WTC11 (cell line): ENCODE results near the gene KDM5A. TPM values are rescaled to one million over a fixed set of nuclear protein-coding genes. Genes with fewer than 3 reads are reported as not detected.
"Not testable (repeated sequence)": the region's sequence is repeated elsewhere in the genome, so short reads cannot be mapped to it uniquely, and the experiment has no call there.

Source experiments
- ATAC-seq: fragments of 200-7000 bp; cut with Tn5 transposase; 2 replicates; pipeline ENCODE4 v1.10.0; 2021; ENCODE audit warnings: mild to moderate bottlenecking, moderate library complexity
- CTCF ChIA-PET: fragments of 300-600 bp; sonication (Branson Sonifier 250); formaldehyde crosslinking; loops from one replicate; lab custom pipeline; 2021; ENCODE audit warnings: antibody characterized with exemption; lab: Charles Lee
- POLR2A ChIA-PET: fragments of 350-600 bp; sonication (Branson Sonifier 250); formaldehyde crosslinking; loops from one replicate; lab custom pipeline; 2021; ENCODE audit warnings: antibody characterized with exemption; lab: Charles Lee
- DNase-seq: peaks from one replicate; pipeline ENCODE4 v3.0.0; 2021; ENCODE audit warnings: low spot score
- H3K27ac Mint-ChIP-seq: 2 replicates; pipeline ENCODE4 v1.8.0; 2021; ENCODE audit warnings: mixed read lengths
- H3K27me3 Mint-ChIP-seq: 2 replicates; pipeline ENCODE4 v1.8.0; 2021; ENCODE audit warnings: low read depth, mild to moderate bottlenecking, moderate library complexity, mixed read lengths
- H3K36me3 Mint-ChIP-seq: 2 replicates; pipeline ENCODE4 v1.8.0; 2021; ENCODE audit warnings: mixed read lengths
- H3K4me1 Mint-ChIP-seq: 2 replicates; pipeline ENCODE4 v1.8.0; 2022; ENCODE audit warnings: mixed read lengths
- H3K4me3 Mint-ChIP-seq: 2 replicates; pipeline ENCODE4 v1.8.0; 2021; ENCODE audit warnings: mild to moderate bottlenecking, moderate library complexity, mixed read lengths
- H3K9me3 Mint-ChIP-seq: 2 replicates; pipeline ENCODE4 v1.8.0; 2021; ENCODE audit warnings: mixed read lengths
- ATF1 ChIP-seq: sonication (generic); formaldehyde crosslinking; IDR thresholded peaks from 2 replicates; pipeline ENCODE4 v1.8.1; 2023; ENCODE audit warnings: mild to moderate bottlenecking, moderate library complexity, missing genetic modification reagents
- CREM ChIP-seq: sonication (generic); formaldehyde crosslinking; IDR thresholded peaks from 2 replicates; pipeline ENCODE4 v1.8.1; 2022; ENCODE audit warnings: mild to moderate bottlenecking, missing genetic modification reagents, moderate library complexity
- FOXJ3 ChIP-seq: sonication (generic); formaldehyde crosslinking; IDR thresholded peaks from 2 replicates; pipeline ENCODE4 v1.9.0; 2021; ENCODE audit warnings: missing genetic modification reagents, mild to moderate bottlenecking, borderline replicate concordance
- HMGA2 ChIP-seq: fragments of 250-450 bp; sonication (Bioruptor Pico); IDR thresholded peaks from 2 replicates; pipeline ENCODE4 v1.4.0; 2021; ENCODE audit warnings: mild to moderate bottlenecking, moderate library complexity
- NFYB ChIP-seq: sonication (generic); formaldehyde crosslinking; conservative IDR thresholded peaks from 2 replicates; pipeline ENCODE4 v1.8.0; 2022; ENCODE audit warnings: low read depth, missing genetic modification reagents
- RELA ChIP-seq: sonication (generic); formaldehyde crosslinking; IDR thresholded peaks from 2 replicates; pipeline ENCODE4 v1.8.1; 2022; ENCODE audit warnings: missing genetic modification reagents, mild to moderate bottlenecking, borderline replicate concordance
- SOX15 ChIP-seq: fragments of 250-450 bp; sonication (Bioruptor Pico); IDR thresholded peaks from 2 replicates; pipeline ENCODE4 v1.9.0; 2021; ENCODE audit warnings: mild to moderate bottlenecking
- ZNF671 ChIP-seq: fragments of 250-450 bp; sonication (Bioruptor Pico); IDR thresholded peaks from 2 replicates; pipeline ENCODE4 v1.8.0; 2021; ENCODE audit warnings: mild to moderate bottlenecking
- total RNA-seq: library from RNA; stranded (reverse); gene quantifications from 3 replicates; pipeline ENCODE4 v1.2.3, GENCODE V29; 2021
- TF ChIP-seq, protein P1 (sequence below): fragments of 250-450 bp; sonication (Bioruptor Pico); IDR thresholded peaks from 2 replicates; pipeline ENCODE4 v1.8.0; 2021; ENCODE audit warnings: mild to moderate bottlenecking
- TF ChIP-seq, protein P2 (sequence below): sonication (generic); formaldehyde crosslinking; IDR thresholded peaks from 2 replicates; pipeline ENCODE4 v1.8.1; 2023; ENCODE audit warnings: mild to moderate bottlenecking, missing genetic modification reagents
- TF ChIP-seq, protein P3 (sequence below): sonication (generic); formaldehyde crosslinking; IDR thresholded peaks from 2 replicates; pipeline ENCODE4 v1.8.0; 2023; ENCODE audit warnings: mild to moderate bottlenecking, missing genetic modification reagents

The KDM5A gene
- total RNA-seq, 1 experiment from 2014 or later = 57.6 TPM

DNA sequence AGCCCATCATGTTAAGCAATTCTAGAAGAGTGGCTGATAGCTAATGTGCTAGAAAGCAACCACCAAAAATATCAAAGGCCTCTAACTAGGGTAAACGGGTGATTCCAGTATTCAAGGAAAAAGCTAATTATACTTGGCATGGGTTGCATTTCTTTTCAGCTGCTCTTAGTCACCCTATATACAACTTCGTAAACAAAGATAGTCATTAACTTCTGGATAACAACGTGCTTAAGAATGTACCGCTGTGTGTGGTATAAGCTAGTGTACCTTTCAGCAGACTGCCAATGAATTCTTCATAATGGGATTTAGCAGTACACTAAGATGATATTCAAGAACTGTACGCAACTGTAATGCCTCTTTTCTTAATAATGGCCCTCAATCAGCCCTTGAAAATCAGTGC is 84.3 kb downstream of the KDM5A start:
- no peak overlapping the region for H3K27ac Mint-ChIP-seq
- CTCF ChIA-PET = no interaction called here
- peaks cover 20% of the 10 kb centered on the region for H3K9me3 Mint-ChIP-seq
- TF ChIP-seq HMGA2 (CRISPR knock-in tag) (no peak), ZNF671 (no peak), FOXJ3 (CRISPR knock-in tag) (no peak), CREM (no peak), RELA (CRISPR knock-in tag) (no peak)
- no peaks in the 10 kb centered on the region for H3K27me3 Mint-ChIP-seq
- POLR2A ChIA-PET = no interaction called here
- DNase-seq (no peak), ATAC-seq (no peak)
- no peak overlapping the region for H3K4me3 Mint-ChIP-seq
- peaks cover 87% of the 10 kb centered on the region for H3K36me3 Mint-ChIP-seq
- no peaks in the 10 kb centered on the region for H3K4me1 Mint-ChIP-seq

DNA sequence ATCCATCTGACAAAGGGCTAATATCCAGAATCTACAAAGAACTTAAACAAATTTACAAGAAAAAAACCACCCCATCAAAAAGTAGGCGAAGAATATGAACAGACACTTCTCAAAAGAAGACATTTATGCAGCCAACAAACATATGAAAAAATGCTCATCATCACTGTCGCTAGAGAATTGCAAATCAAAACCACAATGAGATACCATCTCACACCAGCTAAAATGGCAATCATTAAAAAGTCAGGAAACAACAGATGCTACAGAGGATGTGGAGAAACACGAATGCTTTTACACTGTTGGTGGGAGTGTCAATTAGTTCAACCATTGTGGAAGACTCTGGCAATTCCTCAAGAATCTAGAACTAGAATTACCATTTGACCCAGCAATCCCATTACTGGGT is 86.4 kb downstream of the KDM5A start:
- H3K4me3 Mint-ChIP-seq, H3K4me1 Mint-ChIP-seq, DNase-seq, POLR2A ChIA-PET, H3K27ac Mint-ChIP-seq, ATAC-seq, CTCF ChIA-PET, H3K27me3 Mint-ChIP-seq: not testable (repeated sequence)
- Mint-ChIP-seq H3K9me3 (peaks cover 34% of the 10 kb centered on the region), H3K36me3 (peaks cover 87% of the 10 kb centered on the region)

DNA sequence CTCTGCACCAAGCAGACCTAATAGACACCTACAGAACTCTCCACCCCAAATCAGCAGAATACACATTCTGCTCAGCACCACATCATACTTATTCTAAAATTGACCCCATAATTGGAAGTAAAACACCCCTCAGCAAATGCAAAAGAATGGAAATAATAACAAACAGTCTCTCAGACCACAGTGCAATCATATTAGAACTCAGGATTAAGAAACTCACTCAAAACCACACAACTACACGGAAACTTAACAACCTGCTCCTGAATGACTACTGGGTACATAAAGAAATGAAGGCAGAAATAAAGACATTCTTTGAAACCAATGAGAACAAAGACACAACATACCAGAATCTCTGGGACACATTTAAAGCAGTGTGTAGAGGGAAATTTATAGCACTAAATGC is 89.0 kb downstream of the KDM5A start:
- H3K4me1 Mint-ChIP-seq, CTCF ChIA-PET, POLR2A ChIA-PET, DNase-seq, H3K27me3 Mint-ChIP-seq, H3K27ac Mint-ChIP-seq, H3K4me3 Mint-ChIP-seq, ATAC-seq: not testable (repeated sequence)
- Mint-ChIP-seq H3K36me3 (peaks cover 87% of the 10 kb centered on the region), H3K9me3 (peaks cover 34% of the 10 kb centered on the region)

DNA sequence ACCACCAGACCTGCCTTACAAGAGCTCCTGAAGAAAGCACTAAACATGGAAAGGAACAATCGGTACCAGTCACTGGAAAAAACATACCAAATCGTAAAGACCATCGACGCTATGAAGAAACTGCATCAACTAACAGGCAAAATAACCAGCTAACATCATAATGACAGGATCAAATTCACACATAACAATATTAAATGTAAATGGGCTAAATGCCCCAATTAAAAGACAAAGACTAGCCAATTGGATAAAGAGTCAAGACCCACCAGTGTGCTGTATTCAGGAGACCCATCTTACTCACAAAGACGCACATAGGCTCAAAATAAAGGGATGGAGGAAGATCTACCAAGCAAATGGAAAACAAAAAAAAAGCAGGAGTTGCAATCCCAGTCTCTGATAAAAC is 89.6 kb downstream of the KDM5A start:
- Mint-ChIP-seq H3K36me3 (peaks cover 92% of the 10 kb centered on the region), H3K9me3 (peaks cover 34% of the 10 kb centered on the region)
- ATAC-seq, H3K27ac Mint-ChIP-seq, H3K4me1 Mint-ChIP-seq, CTCF ChIA-PET, POLR2A ChIA-PET, DNase-seq, H3K27me3 Mint-ChIP-seq, H3K4me3 Mint-ChIP-seq: not testable (repeated sequence)

DNA sequence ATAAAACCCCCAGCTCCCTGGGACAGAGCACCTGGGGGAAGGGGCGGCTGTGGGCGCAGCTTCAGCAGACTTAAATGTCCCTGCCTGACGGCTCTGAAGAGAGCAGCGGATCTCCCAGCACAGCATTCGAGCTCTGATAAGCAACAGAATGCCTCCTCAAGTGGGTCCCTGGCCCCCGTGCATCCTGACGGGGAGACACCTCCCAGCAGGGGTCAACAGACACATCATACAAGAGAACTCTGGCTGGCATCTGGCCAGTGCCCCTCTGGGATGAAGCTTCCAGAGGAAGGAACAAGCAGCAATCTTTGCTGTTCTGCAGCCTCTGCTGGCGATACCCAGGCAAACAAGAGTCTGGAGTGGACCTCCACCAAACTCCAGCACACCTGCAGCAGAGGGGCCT is 91.1 kb downstream of the KDM5A start:
- H3K4me3 Mint-ChIP-seq, H3K27ac Mint-ChIP-seq, H3K27me3 Mint-ChIP-seq, POLR2A ChIA-PET, CTCF ChIA-PET, H3K4me1 Mint-ChIP-seq, DNase-seq, ATAC-seq: not testable (repeated sequence)
- H3K9me3 Mint-ChIP-seq = peaks cover 33% of the 10 kb centered on the region
- H3K36me3 Mint-ChIP-seq = peaks cover 88% of the 10 kb centered on the region

DNA sequence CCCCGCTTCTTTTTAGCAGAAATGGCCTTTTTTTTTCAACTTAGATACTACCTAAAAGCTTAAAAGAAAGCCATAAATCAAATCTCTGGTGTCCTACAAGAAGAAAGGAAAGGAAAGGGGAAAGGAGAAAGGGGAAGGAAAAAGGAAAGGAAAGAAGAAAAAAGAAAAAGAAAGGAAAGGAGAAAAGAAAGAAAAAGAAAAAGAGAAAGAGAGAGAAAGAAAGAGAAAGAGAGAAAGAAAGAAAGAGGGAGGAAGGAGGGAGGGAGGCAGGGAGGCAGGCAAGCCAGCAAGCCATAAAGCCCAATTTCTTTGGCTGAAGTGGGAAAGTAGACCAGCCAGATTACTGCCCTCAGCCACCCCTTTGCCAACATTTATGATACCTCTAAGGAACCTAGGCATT is 94.0 kb downstream of the KDM5A start:
- POLR2A ChIA-PET = no interaction called here
- Mint-ChIP-seq H3K36me3 (peaks cover 68% of the 10 kb centered on the region), H3K4me1 (no peaks in the 10 kb centered on the region), H3K27me3 (no peaks in the 10 kb centered on the region), H3K4me3 (no peak overlapping the region), H3K9me3 (peaks cover 16% of the 10 kb centered on the region), H3K27ac (no peak overlapping the region)
- CTCF ChIA-PET = no interaction called here
- no peak for TF ChIP-seq ATF1
- TF ChIP-seq, protein P1, sequence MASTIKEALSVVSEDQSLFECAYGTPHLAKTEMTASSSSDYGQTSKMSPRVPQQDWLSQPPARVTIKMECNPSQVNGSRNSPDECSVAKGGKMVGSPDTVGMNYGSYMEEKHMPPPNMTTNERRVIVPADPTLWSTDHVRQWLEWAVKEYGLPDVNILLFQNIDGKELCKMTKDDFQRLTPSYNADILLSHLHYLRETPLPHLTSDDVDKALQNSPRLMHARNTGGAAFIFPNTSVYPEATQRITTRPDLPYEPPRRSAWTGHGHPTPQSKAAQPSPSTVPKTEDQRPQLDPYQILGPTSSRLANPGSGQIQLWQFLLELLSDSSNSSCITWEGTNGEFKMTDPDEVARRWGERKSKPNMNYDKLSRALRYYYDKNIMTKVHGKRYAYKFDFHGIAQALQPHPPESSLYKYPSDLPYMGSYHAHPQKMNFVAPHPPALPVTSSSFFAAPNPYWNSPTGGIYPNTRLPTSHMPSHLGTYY = no peak
- no peak for TF ChIP-seq SOX15 (CRISPR knock-in tag)
- TF ChIP-seq, protein P2, sequence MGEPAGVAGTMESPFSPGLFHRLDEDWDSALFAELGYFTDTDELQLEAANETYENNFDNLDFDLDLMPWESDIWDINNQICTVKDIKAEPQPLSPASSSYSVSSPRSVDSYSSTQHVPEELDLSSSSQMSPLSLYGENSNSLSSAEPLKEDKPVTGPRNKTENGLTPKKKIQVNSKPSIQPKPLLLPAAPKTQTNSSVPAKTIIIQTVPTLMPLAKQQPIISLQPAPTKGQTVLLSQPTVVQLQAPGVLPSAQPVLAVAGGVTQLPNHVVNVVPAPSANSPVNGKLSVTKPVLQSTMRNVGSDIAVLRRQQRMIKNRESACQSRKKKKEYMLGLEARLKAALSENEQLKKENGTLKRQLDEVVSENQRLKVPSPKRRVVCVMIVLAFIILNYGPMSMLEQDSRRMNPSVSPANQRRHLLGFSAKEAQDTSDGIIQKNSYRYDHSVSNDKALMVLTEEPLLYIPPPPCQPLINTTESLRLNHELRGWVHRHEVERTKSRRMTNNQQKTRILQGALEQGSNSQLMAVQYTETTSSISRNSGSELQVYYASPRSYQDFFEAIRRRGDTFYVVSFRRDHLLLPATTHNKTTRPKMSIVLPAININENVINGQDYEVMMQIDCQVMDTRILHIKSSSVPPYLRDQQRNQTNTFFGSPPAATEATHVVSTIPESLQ (CRISPR knock-in tag) = no peak
- TF ChIP-seq, protein P3, sequence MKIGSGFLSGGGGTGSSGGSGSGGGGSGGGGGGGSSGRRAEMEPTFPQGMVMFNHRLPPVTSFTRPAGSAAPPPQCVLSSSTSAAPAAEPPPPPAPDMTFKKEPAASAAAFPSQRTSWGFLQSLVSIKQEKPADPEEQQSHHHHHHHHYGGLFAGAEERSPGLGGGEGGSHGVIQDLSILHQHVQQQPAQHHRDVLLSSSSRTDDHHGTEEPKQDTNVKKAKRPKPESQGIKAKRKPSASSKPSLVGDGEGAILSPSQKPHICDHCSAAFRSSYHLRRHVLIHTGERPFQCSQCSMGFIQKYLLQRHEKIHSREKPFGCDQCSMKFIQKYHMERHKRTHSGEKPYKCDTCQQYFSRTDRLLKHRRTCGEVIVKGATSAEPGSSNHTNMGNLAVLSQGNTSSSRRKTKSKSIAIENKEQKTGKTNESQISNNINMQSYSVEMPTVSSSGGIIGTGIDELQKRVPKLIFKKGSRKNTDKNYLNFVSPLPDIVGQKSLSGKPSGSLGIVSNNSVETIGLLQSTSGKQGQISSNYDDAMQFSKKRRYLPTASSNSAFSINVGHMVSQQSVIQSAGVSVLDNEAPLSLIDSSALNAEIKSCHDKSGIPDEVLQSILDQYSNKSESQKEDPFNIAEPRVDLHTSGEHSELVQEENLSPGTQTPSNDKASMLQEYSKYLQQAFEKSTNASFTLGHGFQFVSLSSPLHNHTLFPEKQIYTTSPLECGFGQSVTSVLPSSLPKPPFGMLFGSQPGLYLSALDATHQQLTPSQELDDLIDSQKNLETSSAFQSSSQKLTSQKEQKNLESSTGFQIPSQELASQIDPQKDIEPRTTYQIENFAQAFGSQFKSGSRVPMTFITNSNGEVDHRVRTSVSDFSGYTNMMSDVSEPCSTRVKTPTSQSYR (CRISPR knock-in tag) = no peak
- no peak for TF ChIP-seq NFYB (CRISPR knock-in tag)
- ATAC-seq (no peak), DNase-seq (no peak)
